GM12865 (cell line): ENCODE measurements around the gene WDR36.

Source experiments
- DNase-seq: peaks from one replicate; pipeline ENCODE4 v3.0.0; 2010; ENCODE audit warnings: low read depth
- H3K4me3 ChIP-seq: 2 replicates; pipeline ENCODE4 v1.5.1; 2011; ENCODE audit warnings: mild to moderate bottlenecking, low read depth, low read length, control low read depth
- TF ChIP-seq, protein P1 (sequence below): IDR thresholded peaks from 2 replicates; pipeline ENCODE4 v1.5.1; 2011; ENCODE audit warnings: low read length, control low read depth, low read depth, inconsistent platforms; ENCODE audit not compliant: insufficient read depth; ENCODE audit errors: missing control alignments

The WDR36 gene

DNA sequence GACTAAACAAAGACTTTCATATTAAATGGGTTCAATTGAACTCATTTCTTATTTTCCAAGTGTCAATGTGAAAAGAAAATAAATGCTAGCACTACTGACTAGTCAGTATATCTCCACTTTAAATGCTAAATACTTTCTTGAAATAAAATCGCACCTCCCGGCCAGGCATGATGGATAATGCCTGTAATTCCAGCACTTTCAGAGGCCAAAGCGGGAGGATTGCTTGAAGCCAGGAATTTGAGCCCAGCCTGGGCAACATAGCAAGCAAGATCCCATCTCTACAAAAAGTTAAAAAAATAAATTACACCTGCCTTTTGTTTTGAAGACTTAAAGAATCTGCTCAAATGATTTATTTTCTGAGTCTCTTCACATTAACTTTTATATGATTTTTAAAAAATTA is 34.7 kb downstream of the WDR36 start:
- DNase-seq = no peak
- no peak overlapping the region for H3K4me3 ChIP-seq
- TF ChIP-seq, protein P1, sequence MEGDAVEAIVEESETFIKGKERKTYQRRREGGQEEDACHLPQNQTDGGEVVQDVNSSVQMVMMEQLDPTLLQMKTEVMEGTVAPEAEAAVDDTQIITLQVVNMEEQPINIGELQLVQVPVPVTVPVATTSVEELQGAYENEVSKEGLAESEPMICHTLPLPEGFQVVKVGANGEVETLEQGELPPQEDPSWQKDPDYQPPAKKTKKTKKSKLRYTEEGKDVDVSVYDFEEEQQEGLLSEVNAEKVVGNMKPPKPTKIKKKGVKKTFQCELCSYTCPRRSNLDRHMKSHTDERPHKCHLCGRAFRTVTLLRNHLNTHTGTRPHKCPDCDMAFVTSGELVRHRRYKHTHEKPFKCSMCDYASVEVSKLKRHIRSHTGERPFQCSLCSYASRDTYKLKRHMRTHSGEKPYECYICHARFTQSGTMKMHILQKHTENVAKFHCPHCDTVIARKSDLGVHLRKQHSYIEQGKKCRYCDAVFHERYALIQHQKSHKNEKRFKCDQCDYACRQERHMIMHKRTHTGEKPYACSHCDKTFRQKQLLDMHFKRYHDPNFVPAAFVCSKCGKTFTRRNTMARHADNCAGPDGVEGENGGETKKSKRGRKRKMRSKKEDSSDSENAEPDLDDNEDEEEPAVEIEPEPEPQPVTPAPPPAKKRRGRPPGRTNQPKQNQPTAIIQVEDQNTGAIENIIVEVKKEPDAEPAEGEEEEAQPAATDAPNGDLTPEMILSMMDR = no peak

GRCh38 chr5:111127453-111128195 is 35.5 kb downstream of the WDR36 start:
- TF ChIP-seq, protein P1 = no peak
- no peak for DNase-seq
- no peak overlapping the region for H3K4me3 ChIP-seq

- TF ChIP-seq, protein P1 = no peak
- no peak for DNase-seq
- H3K4me3 ChIP-seq = no peak overlapping the region
Measured at GRCh38 chr5:111129938-111130337, 37.8 kb downstream of the WDR36 start.

DNA sequence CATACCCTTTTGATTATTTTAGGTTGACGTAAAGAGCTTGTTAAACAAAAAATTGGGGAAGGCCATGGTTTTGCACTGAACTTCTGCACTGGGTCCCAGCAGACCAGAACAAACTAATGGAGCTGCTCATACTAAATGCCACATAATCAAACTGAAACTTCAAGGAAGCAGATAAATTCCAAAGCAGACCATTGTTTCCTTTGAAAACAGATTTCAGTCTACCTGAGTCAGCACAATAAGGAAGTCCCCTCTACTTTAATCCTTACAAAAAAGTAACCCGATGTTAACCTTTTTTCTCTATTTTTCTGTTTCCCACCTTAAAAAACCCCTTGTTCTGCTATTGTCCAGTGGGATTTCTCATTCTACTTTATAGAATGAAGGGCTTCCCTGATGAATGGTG is 39.2 kb downstream of the WDR36 start:
- no peak overlapping the region for H3K4me3 ChIP-seq
- no peak for DNase-seq
- TF ChIP-seq, protein P1 = no peak

DNA sequence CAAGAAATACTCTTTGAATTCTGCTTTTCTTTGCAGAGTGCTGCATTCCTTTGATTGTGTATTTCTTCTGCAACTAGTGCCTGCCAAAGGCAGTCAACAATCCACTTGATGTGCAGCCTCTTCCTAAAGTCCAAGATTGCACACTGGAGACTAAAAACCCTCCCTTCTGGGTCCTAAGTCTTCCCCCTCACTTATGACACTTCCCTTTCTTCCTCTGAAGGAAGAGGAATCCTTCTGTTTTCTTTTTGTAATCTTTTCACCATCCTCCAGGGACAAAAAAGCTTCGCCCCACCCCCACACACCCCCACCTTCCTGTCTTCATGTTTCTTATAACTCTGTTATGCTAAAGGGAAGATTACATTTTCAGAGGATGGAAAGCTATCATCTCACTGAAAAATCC is 39.9 kb downstream of the WDR36 start:
- no peak for DNase-seq
- TF ChIP-seq, protein P1 = no peak
- no peak overlapping the region for H3K4me3 ChIP-seq

DNA sequence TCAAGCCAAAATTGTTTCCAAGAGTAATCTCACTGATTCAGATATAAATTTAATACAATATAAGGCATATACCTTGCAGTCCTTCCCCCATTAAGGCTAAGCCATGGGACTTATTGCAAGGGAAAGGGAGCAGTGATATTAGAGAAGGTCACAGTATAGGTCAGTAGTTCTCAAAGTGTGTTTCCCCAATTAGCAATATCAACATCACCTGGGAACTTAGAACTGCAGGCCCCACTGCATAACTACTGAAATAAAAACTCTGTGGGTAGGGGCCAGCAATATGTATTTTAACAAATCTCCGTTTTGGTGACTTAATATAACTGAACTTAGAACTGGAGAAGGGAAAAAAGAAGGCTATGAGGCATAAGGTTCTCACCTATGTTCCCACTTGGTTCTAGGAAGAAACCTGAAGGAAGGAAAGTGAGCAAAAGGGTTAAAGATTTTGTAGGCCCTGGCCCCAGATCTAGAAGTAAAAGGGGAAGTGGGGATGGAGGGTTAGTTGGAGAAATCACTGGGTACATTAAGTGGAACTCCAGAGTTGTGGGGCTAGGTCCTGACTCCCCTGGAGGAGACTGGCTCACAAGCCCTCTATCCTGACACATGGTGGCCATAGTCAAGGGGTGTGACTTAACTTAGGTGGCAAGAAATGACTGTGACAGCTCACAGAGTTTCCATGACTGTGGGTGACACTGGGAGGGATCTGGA is 40.7 kb downstream of the WDR36 start:
- TF ChIP-seq, protein P1 = no peak
- no peak for DNase-seq
- H3K4me3 ChIP-seq = no peak overlapping the region
